AG04449 (cell line): ENCODE results near the gene RHOT2.

Experiments
- CTCF ChIA-PET: fragments of 350-600 bp; formaldehyde crosslinking; extraction: SDS; loops from one replicate; lab custom pipeline; 2021; ENCODE audit warnings: antibody characterized with exemption; lab: Yijun Ruan, JAX
- POLR2A ChIA-PET: fragments of 400-600, 350-600 bp; formaldehyde crosslinking; extraction: SDS; loops from one replicate; lab custom pipeline; 2020; ENCODE audit warnings: antibody characterized with exemption, inconsistent platforms; lab: Yijun Ruan, JAX
- DNase-seq: peaks from one replicate; pipeline ENCODE4 v3.0.0-alpha.2; 2010; ENCODE audit warnings: low read depth, low spot score
- H3K4me3 ChIP-seq: 2 replicates; pipeline ENCODE4 v1.5.1; 2011; ENCODE audit warnings: low read depth, mild to moderate bottlenecking, control low read depth, low read length
- CTCF ChIP-seq: IDR thresholded peaks from one replicate; pipeline ENCODE4 v1.5.1; 2011; ENCODE audit warnings: mild to moderate bottlenecking, moderate library complexity, low read length, control low read depth, inconsistent platforms; ENCODE audit not compliant: insufficient read depth; ENCODE audit errors: missing control alignments

RHOT2 gene

GRCh38 chr16:662095-662494 is 5.8 kb upstream of the RHOT2 start:
- ChIA-PET POLR2A (no interaction called here), CTCF (interaction anchor here (1.0 to 1.8 kb wide), 5 partner anchors 9 to 135 kb away, joined by 3 to 9 read pairs (median 3); partner anchors contain the start of gene WDR90)
- DNase-seq = no peak

GRCh38 chr16:662597-662996 is 5.3 kb upstream of the RHOT2 start:
- CTCF ChIA-PET = interaction anchor here (1.6 kb wide), 1 partner anchor 9 kb away, joined by 4 read pairs; no protein-coding TSS in a partner anchor
- no peak for DNase-seq
- no peak overlapping the region for H3K4me3 ChIP-seq
- TF ChIP-seq CTCF = no peak
- POLR2A ChIA-PET = no interaction called here

More at GRCh38 chr16:662095-662494, 5.8 kb upstream of the RHOT2 start:
- no peak overlapping the region for H3K4me3 ChIP-seq
- TF ChIP-seq CTCF = no peak

GRCh38 chr16:666572-666971 is 1.4 kb upstream of the RHOT2 start:
- no peak overlapping the region for H3K4me3 ChIP-seq
- DNase-seq = no peak
- CTCF ChIA-PET = interaction anchor here (1.2 to 2.7 kb wide), 5 partner anchors 15 to 98 kb away, joined by 3 to 13 read pairs (median 8); no protein-coding TSS in a partner anchor
- TF ChIP-seq CTCF = no peak
- POLR2A ChIA-PET = interaction anchor here (1.5 kb wide), 1 partner anchor 10 kb away, joined by 3 read pairs; no protein-coding TSS in a partner anchor

- H3K4me3 ChIP-seq = no peak overlapping the region
- no peak for DNase-seq
- ChIA-PET CTCF (interaction anchor here (0.6 to 2.7 kb wide), 26 partner anchors 8 to 127 kb away, joined by 3 to 21 read pairs (median 4); partner anchors contain the start of genes CHTF18, RHBDL1, STUB1 and WDR90), POLR2A (interaction anchor here (1.0 to 1.5 kb wide), 2 partner anchors 9 to 41 kb away, joined by 3 to 4 read pairs; no protein-coding TSS in a partner anchor)
- TF ChIP-seq CTCF = no peak
Measured at GRCh38 chr16:667113-667779, 686 bp upstream of the RHOT2 start.

- no peak for TF ChIP-seq CTCF
Measured at GRCh38 chr16:668519-669171, 713 bp downstream of the RHOT2 start.

More at GRCh38 chr16:668519-669171, 713 bp downstream of the RHOT2 start:
- ChIA-PET CTCF (interaction anchor here (0.7 to 2.7 kb wide), 12 partner anchors 7 to 130 kb away, joined by 3 to 13 read pairs (median 8); partner anchors contain the start of gene RHBDL1), POLR2A (interaction anchor here (1.0 to 1.9 kb wide), 2 partner anchors 10 to 42 kb away, joined by 4 to 6 read pairs; no protein-coding TSS in a partner anchor)
- peak overlapping the region; percentile 85 for H3K4me3 ChIP-seq
- DNase-seq = no peak
